Measurements from ENCODE around the gene LRRC49. TPM values are rescaled to one million over a fixed set of nuclear protein-coding genes. Genes with fewer than 3 reads are reported as not detected.

LRRC49 gene
- total and polyA plus RNA-seq, 12 donors = 9.7 to 149 (median 67.3) TPM

DNA sequence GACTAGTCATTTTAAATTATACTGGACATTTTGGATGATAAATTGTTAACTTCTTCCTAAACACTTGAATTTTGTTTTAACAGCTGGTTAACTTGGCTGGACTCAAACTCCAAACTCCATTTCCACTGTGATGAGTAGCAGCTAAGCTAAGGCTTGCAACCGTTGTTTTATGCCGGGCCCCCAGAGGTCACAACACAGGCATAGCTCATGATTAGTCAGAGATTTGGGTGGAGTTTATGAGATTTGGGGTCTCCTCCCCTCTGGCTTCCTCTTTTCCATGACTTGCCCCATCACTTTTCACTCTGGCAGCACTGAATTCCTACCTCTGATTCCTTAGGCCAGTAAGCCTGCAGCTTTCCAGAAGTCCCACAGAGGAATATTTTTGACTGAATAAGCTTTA, 13.2 kb upstream of the LRRC49 start:
- Histone ChIP-seq H3K9me3 (no peaks in the 10 kb centered on the region), H3K4me1 (peaks cover 0 to 5% (median 0%) of the 10 kb centered on the region in 9 donors), H3K4me3 (no peak overlapping the region), H3K27ac (no peak overlapping the region), H3K27me3 (no peaks in the 10 kb centered on the region), H3K36me3 (peaks cover 0 to 12% (median 0%) of the 10 kb centered on the region in 9 donors)
- intact Hi-C loops (cut with DNase I) = loop anchor here in 8 of 10 donors (5.0 to 10.0 kb wide), 5 partner anchors 52 to 205 kb away; no protein-coding TSS in a partner anchor
- TF ChIP-seq, protein P1, sequence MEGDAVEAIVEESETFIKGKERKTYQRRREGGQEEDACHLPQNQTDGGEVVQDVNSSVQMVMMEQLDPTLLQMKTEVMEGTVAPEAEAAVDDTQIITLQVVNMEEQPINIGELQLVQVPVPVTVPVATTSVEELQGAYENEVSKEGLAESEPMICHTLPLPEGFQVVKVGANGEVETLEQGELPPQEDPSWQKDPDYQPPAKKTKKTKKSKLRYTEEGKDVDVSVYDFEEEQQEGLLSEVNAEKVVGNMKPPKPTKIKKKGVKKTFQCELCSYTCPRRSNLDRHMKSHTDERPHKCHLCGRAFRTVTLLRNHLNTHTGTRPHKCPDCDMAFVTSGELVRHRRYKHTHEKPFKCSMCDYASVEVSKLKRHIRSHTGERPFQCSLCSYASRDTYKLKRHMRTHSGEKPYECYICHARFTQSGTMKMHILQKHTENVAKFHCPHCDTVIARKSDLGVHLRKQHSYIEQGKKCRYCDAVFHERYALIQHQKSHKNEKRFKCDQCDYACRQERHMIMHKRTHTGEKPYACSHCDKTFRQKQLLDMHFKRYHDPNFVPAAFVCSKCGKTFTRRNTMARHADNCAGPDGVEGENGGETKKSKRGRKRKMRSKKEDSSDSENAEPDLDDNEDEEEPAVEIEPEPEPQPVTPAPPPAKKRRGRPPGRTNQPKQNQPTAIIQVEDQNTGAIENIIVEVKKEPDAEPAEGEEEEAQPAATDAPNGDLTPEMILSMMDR (IDR thresholded peaks at IDR 0.05) = no peak
- WGBS, 2 donors = 59 to 73% methylated on average over 2 of the region's 2 CpGs
- DNase-seq = no peak
- peak in 1 of 8 donors; percentile 68 for ATAC-seq

DNA sequence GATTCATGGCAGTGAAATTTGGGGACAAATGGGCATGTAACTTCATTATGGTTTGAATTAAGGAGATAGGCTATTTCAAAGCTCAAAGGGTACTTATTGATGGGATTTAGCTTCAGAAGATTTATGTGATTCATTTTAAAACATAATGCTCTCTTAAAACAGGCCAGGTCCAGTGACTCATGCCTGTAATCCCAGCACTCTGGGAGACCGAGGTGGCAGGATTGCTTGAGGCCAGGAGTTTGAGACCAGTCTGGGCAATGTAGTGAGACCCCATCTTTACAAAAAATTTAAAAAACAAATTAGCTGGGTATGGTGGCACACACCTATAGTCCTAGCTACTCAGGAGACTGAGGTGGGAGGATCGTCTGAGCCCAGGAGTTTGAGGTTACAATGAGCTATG, 11.8 kb upstream of the LRRC49 start:
- ATAC-seq = no peak
- no peaks in the 10 kb centered on the region for H3K4me1 ChIP-seq
- TF ChIP-seq, protein P1 (IDR thresholded peaks at IDR 0.05) = no peak
- WGBS, 2 donors = 96 to 99% methylated on average over 2 of the region's 2 CpGs
- no peak overlapping the region for H3K27ac ChIP-seq
- intact Hi-C loops (cut with DNase I) = no loop called here
- H3K9me3 ChIP-seq = no peaks in the 10 kb centered on the region
- peaks cover 0 to 12% (median 0%) of the 10 kb centered on the region in 9 donors for H3K36me3 ChIP-seq
- H3K27me3 ChIP-seq = no peaks in the 10 kb centered on the region
- no peak for DNase-seq
- no peak overlapping the region for H3K4me3 ChIP-seq

DNA sequence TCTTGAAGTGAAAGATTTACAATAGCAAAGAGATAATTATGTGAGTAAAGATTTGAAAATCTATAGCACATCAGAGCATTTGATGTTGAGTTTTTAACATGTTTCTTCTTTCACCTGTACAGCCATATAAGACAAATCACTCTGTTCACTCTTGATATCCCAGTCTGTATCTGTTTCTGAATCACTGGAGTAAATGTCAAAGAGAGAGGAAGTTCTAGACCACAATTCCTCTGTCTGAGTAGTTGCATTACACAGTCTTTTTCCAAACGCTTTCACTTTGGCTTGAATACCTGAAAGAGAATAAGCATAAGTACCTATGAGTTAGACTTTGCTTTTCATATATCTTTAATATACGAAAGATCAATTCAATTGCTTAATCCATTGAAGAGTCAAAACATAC, 10.3 kb upstream of the LRRC49 start:
- WGBS, 2 donors = 87 to 89% methylated on average over 2 of the region's 2 CpGs
- DNase-seq = no peak
- TF ChIP-seq, protein P1 (IDR thresholded peaks at IDR 0.05) = no peak
- no peak for ATAC-seq
- intact Hi-C loops (cut with DNase I) = no loop called here
- H3K36me3 ChIP-seq = peaks cover 0 to 12% (median 0%) of the 10 kb centered on the region in 9 donors
- H3K27ac ChIP-seq = no peak overlapping the region
- H3K4me1 ChIP-seq = no peaks in the 10 kb centered on the region
- no peaks in the 10 kb centered on the region for H3K9me3 ChIP-seq
- no peaks in the 10 kb centered on the region for H3K27me3 ChIP-seq
- H3K4me3 ChIP-seq = no peak overlapping the region

DNA sequence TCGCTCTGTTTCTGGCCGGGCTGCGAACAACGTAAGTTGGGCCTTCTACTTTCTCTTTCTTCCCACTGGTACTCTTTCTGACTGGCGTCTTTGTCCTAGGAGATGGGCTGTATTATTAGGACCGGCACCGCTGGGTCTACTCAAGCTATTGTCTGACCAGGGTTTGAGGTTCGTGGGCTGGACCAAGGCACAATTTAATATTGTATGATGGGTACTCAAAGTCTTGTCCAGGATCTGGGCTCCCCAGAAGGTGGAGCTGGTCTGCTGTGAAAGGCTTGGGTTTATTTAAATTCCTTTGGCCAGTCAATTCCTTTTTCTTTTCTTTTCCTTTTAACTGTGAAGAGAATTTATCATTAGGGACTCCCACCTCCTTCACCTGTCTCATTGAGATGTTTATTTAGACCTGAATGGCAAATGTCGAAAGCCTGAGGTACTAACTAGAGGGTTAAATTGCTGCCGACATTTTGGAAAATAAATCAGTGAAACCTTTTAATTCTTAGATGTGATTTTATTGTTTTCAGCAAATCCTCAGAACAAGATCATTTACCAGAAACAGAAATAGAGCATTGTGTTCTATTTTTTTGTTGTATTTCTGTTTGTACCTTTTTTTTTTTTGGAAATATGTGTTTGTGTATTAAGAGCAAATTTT, 410 bp downstream of the LRRC49 start:
- peak overlapping the region; percentile 64 to 92 (median 68) for H3K4me3 ChIP-seq
- peaks cover 0 to 34% (median 0%) of the 10 kb centered on the region in 9 donors for H3K36me3 ChIP-seq
- ATAC-seq (peak; percentile 48 to 83 (median 75)), DNase-seq (peak in 1 of 2 donors; percentile 40)
- no peaks in the 10 kb centered on the region for H3K9me3 ChIP-seq
- H3K27me3 ChIP-seq = no peaks in the 10 kb centered on the region
- peaks cover 0 to 26% (median 13%) of the 10 kb centered on the region in 9 donors for H3K4me1 ChIP-seq
- peak overlapping the region; percentile 41 to 86 (median 72) for H3K27ac ChIP-seq
- WGBS, 2 donors = 8 to 9% methylated on average over 10 of the region's 10 CpGs
- intact Hi-C loops (cut with DNase I) = loop anchor here in 8 of 10 donors (5.0 to 10.0 kb wide), 5 partner anchors 209 to 552 kb away; no protein-coding TSS in a partner anchor
- TF ChIP-seq, protein P1 (IDR thresholded peaks at IDR 0.05) = peak; percentile 25 to 77 (median 54)
